Astrocyte of the cerebellum (primary cell): ENCODE results near the gene BNC1.

ENCODE experiments used
- DNase-seq: peaks from one replicate; pipeline ENCODE4 v3.0.0-alpha.2; 2011; ENCODE audit warnings: low read depth
- H3K4me3 ChIP-seq: 2 replicates; pipeline ENCODE4 v1.5.1; 2011; ENCODE audit warnings: mild to moderate bottlenecking, low read depth, low read length, moderate library complexity
- in situ Hi-C: cut with HindIII; loops from 2 replicates; pipeline ENCODE4 v1.10.0; 2017; ENCODE audit warnings: low sequenced_read_pairs
- TF ChIP-seq, protein P1 (sequence below): IDR thresholded peaks from 2 replicates; pipeline ENCODE4 v1.5.1; 2012; ENCODE audit warnings: low read length, low read depth, moderate library complexity, mild to moderate bottlenecking; ENCODE audit errors: missing control alignments

Gene BNC1

DNA sequence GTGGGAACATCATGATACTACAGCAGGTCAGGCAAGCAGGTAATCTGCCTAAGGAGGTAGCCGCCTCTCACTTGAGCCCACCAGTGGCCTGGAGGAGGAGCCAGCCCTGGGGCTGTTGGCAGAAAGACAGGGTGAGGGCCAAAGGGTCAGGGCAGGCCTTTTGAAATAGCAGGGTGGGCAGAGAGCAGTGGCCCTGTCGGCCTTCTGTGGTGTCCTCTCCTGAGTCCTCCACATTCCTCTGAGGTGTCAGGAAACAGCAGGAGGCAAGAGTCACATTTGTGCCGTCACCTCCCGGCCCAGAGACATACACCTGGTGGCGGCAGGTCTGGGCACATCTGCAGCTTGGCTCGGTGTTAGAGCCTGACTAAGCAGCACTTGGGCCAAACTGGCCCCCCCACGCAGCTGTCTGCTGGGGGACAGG, 3.9 kb upstream of the BNC1 start:
- TF ChIP-seq, protein P1, sequence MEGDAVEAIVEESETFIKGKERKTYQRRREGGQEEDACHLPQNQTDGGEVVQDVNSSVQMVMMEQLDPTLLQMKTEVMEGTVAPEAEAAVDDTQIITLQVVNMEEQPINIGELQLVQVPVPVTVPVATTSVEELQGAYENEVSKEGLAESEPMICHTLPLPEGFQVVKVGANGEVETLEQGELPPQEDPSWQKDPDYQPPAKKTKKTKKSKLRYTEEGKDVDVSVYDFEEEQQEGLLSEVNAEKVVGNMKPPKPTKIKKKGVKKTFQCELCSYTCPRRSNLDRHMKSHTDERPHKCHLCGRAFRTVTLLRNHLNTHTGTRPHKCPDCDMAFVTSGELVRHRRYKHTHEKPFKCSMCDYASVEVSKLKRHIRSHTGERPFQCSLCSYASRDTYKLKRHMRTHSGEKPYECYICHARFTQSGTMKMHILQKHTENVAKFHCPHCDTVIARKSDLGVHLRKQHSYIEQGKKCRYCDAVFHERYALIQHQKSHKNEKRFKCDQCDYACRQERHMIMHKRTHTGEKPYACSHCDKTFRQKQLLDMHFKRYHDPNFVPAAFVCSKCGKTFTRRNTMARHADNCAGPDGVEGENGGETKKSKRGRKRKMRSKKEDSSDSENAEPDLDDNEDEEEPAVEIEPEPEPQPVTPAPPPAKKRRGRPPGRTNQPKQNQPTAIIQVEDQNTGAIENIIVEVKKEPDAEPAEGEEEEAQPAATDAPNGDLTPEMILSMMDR = no peak
- in situ Hi-C loops = no loop called here
- H3K4me3 ChIP-seq = no peak overlapping the region
- no peak for DNase-seq

DNA sequence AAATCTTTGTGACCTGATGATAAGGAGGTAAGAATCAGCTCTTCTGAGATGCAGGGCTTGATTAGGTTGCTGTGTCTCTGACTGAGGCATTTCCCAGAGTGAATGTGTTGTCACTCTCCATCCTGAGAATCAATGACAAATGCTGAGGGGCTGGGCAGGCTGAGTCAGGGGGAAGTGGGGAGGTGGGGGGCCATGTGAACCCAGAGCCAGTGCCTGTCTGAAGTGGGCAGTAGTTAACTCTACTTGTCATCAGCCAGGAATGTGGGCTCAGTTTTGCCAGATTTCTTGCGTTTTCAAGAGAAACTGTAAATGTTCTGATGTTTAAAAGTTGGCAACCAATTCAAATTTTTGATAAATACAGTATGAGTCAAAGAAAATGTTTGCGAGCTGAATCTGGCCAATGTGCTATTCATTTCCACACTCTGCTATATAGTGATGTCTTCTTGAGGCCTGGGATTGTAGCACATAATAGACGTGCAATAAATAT, 3.1 kb upstream of the BNC1 start:
- in situ Hi-C loops = no loop called here

DNA sequence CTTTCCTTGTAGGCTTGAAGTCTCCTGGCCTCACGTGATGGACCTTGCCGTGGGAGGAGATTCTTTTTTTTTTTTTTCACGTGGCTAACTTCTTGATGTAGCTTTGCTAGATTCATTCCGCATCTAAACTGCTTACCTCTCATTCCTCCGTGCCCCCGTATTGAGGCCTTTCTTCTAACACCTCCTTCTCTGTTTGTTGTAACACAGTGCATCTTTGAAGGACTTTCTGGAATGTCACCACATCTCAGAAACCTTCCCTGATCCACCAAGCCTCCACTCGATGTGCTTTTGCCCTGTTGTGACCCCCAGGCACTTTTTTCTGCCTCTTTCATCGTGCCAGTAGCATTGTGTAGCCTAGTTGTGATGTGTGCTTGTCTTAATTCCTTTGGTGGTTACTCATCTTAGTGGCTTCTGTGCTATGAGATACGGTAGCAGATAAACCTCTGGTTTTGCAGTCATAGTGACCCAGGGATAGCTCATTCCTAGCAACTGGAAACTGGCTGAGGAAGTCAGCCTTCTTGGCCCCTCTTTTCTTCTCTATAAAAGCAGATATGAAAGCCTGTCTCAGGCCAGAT, 1.6 kb upstream of the BNC1 start:
- TF ChIP-seq, protein P1 = no peak
- in situ Hi-C loops = no loop called here
- DNase-seq = no peak
- H3K4me3 ChIP-seq = no peak overlapping the region

More for the DNA sequence above, 3.1 kb upstream of the BNC1 start:
- H3K4me3 ChIP-seq = no peak overlapping the region
- TF ChIP-seq, protein P1 = no peak
- DNase-seq = peak; percentile 96

DNA sequence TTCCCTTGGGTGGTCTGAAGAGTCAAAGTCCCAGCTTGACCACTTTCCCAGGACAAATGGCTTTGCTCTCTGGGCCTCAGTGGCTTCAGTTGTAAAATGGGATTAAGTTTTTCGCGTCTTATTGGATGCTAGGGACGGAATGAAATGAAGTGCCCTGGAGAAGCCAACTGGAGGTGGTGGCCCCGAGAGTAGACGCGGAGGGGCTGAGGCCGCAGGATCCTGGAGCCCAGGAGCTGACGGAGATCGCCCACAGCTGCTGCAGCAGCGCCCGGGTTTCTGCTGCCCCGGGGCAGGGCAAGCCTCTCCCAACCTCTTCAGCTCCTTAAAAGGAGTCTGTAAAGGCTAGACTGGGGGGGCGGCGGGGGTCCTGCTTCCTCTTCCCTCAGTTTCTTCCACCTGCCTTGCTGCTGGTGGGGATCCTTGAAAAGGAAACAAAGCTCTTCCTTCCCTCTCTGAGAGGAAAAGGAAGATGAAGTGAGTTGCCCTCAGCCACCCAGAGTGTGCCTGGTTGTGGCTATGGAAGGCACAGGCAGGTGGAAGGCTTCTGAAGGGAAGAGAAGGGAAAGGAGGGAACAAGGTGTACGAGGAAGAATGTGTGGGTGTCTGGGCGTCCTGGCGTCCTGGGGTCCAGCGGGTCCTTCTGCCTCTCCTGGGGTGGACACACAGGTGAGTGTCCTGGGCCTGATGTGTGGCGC, 967 bp upstream of the BNC1 start:
- in situ Hi-C loops = no loop called here

DNA sequence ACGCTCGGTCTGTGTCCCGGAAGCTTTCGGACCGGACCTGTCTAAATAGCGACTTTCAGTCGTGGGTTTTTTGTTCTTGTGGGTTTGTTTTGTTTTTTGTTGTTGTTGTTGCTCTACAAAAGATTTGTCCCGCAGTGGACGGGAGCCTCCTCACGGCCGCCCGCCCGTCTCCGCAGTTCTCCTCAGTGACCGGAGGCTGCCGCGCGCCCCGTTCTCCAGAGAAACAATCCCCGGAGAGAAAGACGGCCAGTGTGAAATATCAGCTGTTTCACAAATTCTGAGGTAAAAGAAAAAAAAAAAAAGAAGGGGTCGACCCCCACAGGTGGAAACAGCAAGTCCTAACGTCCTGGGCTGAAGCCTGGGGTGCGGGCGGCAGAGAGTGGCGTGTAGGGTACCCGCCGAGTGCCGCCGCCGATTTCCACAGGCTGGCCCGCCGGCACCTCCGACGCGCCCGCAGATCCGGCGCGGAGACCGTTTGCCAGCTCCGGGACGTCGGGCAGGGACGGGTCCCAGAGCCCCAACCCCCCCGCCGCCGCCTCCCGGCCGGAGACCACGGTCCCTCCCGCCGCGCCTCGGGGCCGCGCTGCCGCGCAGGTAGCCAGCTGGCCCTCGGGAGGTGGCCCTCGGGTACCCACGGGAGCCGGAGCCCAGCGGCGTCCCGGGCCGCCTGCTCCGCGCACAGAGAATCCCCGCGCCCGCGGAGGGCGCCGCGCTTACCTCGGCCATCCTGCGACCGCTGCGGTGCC, 478 bp downstream of the BNC1 start:
- H3K4me3 ChIP-seq = peak overlapping the region; percentile 64
- TF ChIP-seq, protein P1 = no peak
- in situ Hi-C loops = no loop called here
- no peak for DNase-seq

More for the DNA sequence above, 967 bp upstream of the BNC1 start:
- TF ChIP-seq, protein P1 = no peak
- peak overlapping the region; percentile 64 for H3K4me3 ChIP-seq
- no peak for DNase-seq

DNA sequence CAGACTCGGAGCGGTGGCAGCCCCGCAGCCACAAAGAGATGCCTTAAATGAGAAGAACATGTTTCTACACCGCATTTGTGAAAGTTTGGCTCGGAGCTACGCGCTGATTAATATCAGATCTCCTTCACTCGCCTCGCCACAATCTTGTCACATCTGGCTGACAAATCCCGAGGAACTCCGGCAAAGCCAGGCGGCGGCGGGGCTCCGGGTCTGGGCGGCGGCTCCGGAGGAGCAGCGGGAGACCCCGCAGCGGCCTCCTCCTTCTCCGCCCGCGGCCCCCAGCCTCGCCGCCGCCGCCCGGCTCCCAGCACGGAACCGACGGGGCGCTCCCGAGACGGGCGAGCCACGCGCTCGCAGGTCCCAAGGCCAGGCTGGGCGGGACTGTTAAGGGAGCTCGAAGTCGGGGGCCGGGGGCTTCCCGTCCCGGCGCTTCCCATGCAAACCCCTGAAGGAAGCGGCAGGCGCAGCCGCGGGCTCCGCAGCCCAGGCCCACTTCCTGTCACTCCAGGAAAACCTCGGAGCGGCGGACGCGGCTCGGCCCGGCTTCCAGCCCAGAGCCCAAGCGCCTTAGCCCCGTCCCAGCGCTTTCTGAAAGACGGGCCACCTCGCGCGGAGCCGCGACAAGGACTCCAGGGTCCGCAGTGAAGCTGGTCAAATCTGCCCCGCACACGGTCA, 1.2 kb downstream of the BNC1 start:
- no peak for DNase-seq
- in situ Hi-C loops = no loop called here
- TF ChIP-seq, protein P1 = no peak
- peak overlapping the region; percentile 64 for H3K4me3 ChIP-seq
